H1 (cell line): Measurements from ENCODE around the gene TMIGD1. TPM values are rescaled to one million over a fixed set of nuclear protein-coding genes. Genes with fewer than 3 reads are reported as not detected.

Experiments
- CTCF ChIA-PET: fragments of 300-600 bp; sonication (Branson Sonifier 250); formaldehyde crosslinking; loops from one replicate; lab custom pipeline; 2021; ENCODE audit not compliant: partially characterized antibody; lab: Charles Lee
- POLR2A ChIA-PET: fragments of 300-600 bp; sonication (Branson Sonifier 250); formaldehyde crosslinking; loops from one replicate; lab custom pipeline; 2021; ENCODE audit warnings: inconsistent platforms; ENCODE audit not compliant: partially characterized antibody; lab: Charles Lee
- DNase-seq, 2 experiments: peaks; one replicate each; pipeline versions ENCODE4 v3.0.0 to v3.0.0-alpha.2; 2010 to 2022; ENCODE audit warnings: low spot score in 2 of 2, low read depth in 1 of 2, mixed read lengths in 1 of 2
- FAIRE-seq: peaks from 2 replicates; lab custom pipeline; 2011; peaks lifted over from hg19 to GRCh38; lab: Jason Lieb, UNC
- H2AFZ ChIP-seq: 2 replicates; pipeline ENCODE4 v1.8.1; 2012; ENCODE audit warnings: low read length, inconsistent platforms
- H2AK5ac ChIP-seq: 2 replicates; pipeline ENCODE4 v1.6.1; 2013; ENCODE audit warnings: low read depth, low read length
- H2BK120ac ChIP-seq: replicated peaks from 2 replicates; pipeline ENCODE3; 2013; ENCODE audit warnings: low read depth, low read length, inconsistent platforms
- H2BK12ac ChIP-seq: 2 replicates; pipeline ENCODE4 v1.6.1; 2013; ENCODE audit warnings: low read depth, low read length
- H2BK15ac ChIP-seq: 2 replicates; pipeline ENCODE4 v1.6.1; 2013; ENCODE audit warnings: low read length
- H2BK20ac ChIP-seq: 2 replicates; pipeline ENCODE4 v1.6.1; 2013; ENCODE audit warnings: low read length
- H2BK5ac ChIP-seq: 2 replicates; pipeline ENCODE4 v1.6.1; 2013; ENCODE audit warnings: low read depth, low read length
- H3K14ac ChIP-seq: 2 replicates; pipeline ENCODE4 v1.6.1; 2013; ENCODE audit warnings: inconsistent platforms; ENCODE audit not compliant: insufficient read length
- H3K18ac ChIP-seq: 2 replicates; pipeline ENCODE4 v1.6.1; 2013; ENCODE audit warnings: low read length; ENCODE audit errors: extremely low read depth
- H3K23ac ChIP-seq: 2 replicates; pipeline ENCODE4 v1.6.1; 2013; ENCODE audit warnings: inconsistent platforms; ENCODE audit not compliant: insufficient read length
- H3K23me2 ChIP-seq: 2 replicates; pipeline ENCODE4 v1.6.1; 2013; ENCODE audit warnings: low read depth, low read length
- H3K27ac ChIP-seq: 2 replicates; pipeline ENCODE4 v1.6.1; 2011; ENCODE audit warnings: low read depth, low read length, inconsistent platforms
- H3K27me3 ChIP-seq, 4 experiments: replicated peaks in 1 of 4; 1 replicate in 1 of 4; 2 replicates in 3 of 4; pipeline versions ENCODE4 v1.6.1 to v1.8.1; 2011 to 2013; ENCODE audit warnings: low read length in 3 of 4, mild to moderate bottlenecking in 3 of 4, inconsistent platforms in 2 of 4, mixed read lengths in 2 of 4, moderate library complexity in 1 of 4; ENCODE audit not compliant: control insufficient read depth in 3 of 4, insufficient read depth in 3 of 4; ENCODE audit errors: extremely low read depth in 1 of 4
- H3K36me3 ChIP-seq, 4 experiments: 2 replicates each; pipeline versions ENCODE4 v1.6.1 to v1.8.1; 2011 to 2013; ENCODE audit warnings: mild to moderate bottlenecking in 4 of 4, low read length in 3 of 4, moderate library complexity in 2 of 4, control low read depth in 1 of 4, inconsistent platforms in 1 of 4; ENCODE audit not compliant: insufficient read depth in 4 of 4, control insufficient read depth in 2 of 4
- H3K4ac ChIP-seq: replicated peaks from 2 replicates; pipeline ENCODE3; 2013; ENCODE audit warnings: low read length, low read depth, mixed read lengths, inconsistent platforms; ENCODE audit not compliant: insufficient read length
- H3K4me1 ChIP-seq, 4 experiments: replicated peaks in 1 of 4; 1 replicate in 1 of 4; 2 replicates in 3 of 4; pipeline versions ENCODE4 v1.6.1 to v1.8.1; 2011 to 2013; ENCODE audit warnings: low read length in 3 of 4, inconsistent platforms in 2 of 4, mixed read lengths in 1 of 4; ENCODE audit not compliant: insufficient read depth in 4 of 4, control insufficient read depth in 3 of 4
- H3K4me2 ChIP-seq, 2 experiments: 2 replicates each; pipeline versions ENCODE4 v1.6.1 to v1.8.1; 2011 to 2013; ENCODE audit warnings: low read depth in 2 of 2, low read length in 2 of 2, control low read depth in 1 of 2, inconsistent platforms in 1 of 2, mild to moderate bottlenecking in 1 of 2; ENCODE audit not compliant: insufficient read depth in 1 of 2
- H3K4me3 ChIP-seq, 4 experiments: fragments of 200-600, 300-600 bp in 1 of 4; sonication (generic), shearing (Covaris generic), sonication (Bioruptor Twin) in 1 of 4; 2 replicates each; pipeline versions ENCODE4 v1.5.1 to v1.8.1; 2011 to 2016; ENCODE audit warnings: low read length in 4 of 4, low read depth in 3 of 4, control low read depth in 2 of 4, inconsistent platforms in 2 of 4, mild to moderate bottlenecking in 2 of 4, mixed read lengths in 1 of 4, moderate library complexity in 1 of 4; ENCODE audit not compliant: insufficient read depth in 2 of 4; ENCODE audit errors: extremely low read depth in 1 of 4
- H3K56ac ChIP-seq: replicated peaks from 2 replicates; pipeline ENCODE3; 2013; ENCODE audit warnings: low read depth, mild to moderate bottlenecking, mixed read lengths, low read length, inconsistent platforms; ENCODE audit not compliant: insufficient read length
- H3K79me1 ChIP-seq: 2 replicates; pipeline ENCODE4 v1.6.1; 2013; ENCODE audit warnings: low read depth, low read length, control low read depth
- H3K79me2 ChIP-seq, 2 experiments: 2 replicates each; pipeline versions ENCODE4 v1.6.1 to v1.8.1; 2012 to 2013; ENCODE audit warnings: low read length in 2 of 2, mild to moderate bottlenecking in 2 of 2, inconsistent platforms in 1 of 2; ENCODE audit not compliant: insufficient read depth in 2 of 2, control insufficient read depth in 1 of 2
- H3K9ac ChIP-seq, 4 experiments: replicated peaks in 1 of 4; 1 replicate in 1 of 4; 2 replicates in 3 of 4; pipeline versions ENCODE4 v1.6.1 to v1.8.1; 2011 to 2013; ENCODE audit warnings: low read depth in 3 of 4, low read length in 3 of 4, control low read depth in 2 of 4, mild to moderate bottlenecking in 2 of 4, moderate library complexity in 2 of 4, inconsistent platforms in 1 of 4; ENCODE audit errors: extremely low read depth in 1 of 4
- H3K9me3 ChIP-seq, 2 experiments: 2 replicates each; pipeline versions ENCODE4 v1.6.1 to v1.8.1; 2012 to 2013; ENCODE audit warnings: mild to moderate bottlenecking in 2 of 2, moderate library complexity in 2 of 2, control low read depth in 1 of 2, inconsistent platforms in 1 of 2, low read depth in 1 of 2, low read length in 1 of 2, mixed read lengths in 1 of 2; ENCODE audit not compliant: insufficient read depth in 2 of 2
- H4K20me1 ChIP-seq, 2 experiments: replicated peaks in 1 of 2; 2 replicates each; pipeline versions ENCODE3 to v1.8.1; 2011 to 2013; ENCODE audit warnings: inconsistent platforms in 2 of 2, low read length in 2 of 2, mild to moderate bottlenecking in 1 of 2; ENCODE audit not compliant: insufficient read depth in 2 of 2, control insufficient read depth in 1 of 2
- H4K5ac ChIP-seq: 2 replicates; pipeline ENCODE4 v1.6.1; 2013; ENCODE audit warnings: low read length, low read depth, mixed read lengths, inconsistent platforms; ENCODE audit not compliant: insufficient read length
- H4K8ac ChIP-seq: 2 replicates; pipeline ENCODE4 v1.8.0; 2013; ENCODE audit warnings: mild to moderate bottlenecking, moderate library complexity, low read length, inconsistent platforms; ENCODE audit not compliant: insufficient read depth; ENCODE audit errors: extremely low read depth
- H4K91ac ChIP-seq: replicated peaks from 2 replicates; pipeline ENCODE3; 2013; ENCODE audit warnings: low read length, mixed read lengths, inconsistent platforms; ENCODE audit not compliant: insufficient read length
- ASH2L ChIP-seq: fragments of 200-600, 300-600 bp; sonication (generic); IDR thresholded peaks from one replicate; pipeline ENCODE4 v1.7.1; 2017; ENCODE audit warnings: low read length
- BCL11A ChIP-seq, 2 experiments: IDR thresholded peaks; one replicate each; pipeline ENCODE4 v1.6.1; 2011; ENCODE audit warnings: low read depth in 2 of 2, low read length in 2 of 2, mild to moderate bottlenecking in 2 of 2
- BRCA1 ChIP-seq: IDR thresholded peaks from 2 replicates; pipeline ENCODE4 v1.6.1; 2012; ENCODE audit warnings: low read depth, low read length, improper control_type of control experiment
- CBX8 ChIP-seq: fragments of 300-800, 300-1000 bp; sonication (generic); IDR thresholded peaks from 2 replicates; pipeline ENCODE4 v1.7.1; 2016; ENCODE audit warnings: low read depth, low read length, borderline replicate concordance
- CHD2 ChIP-seq: IDR thresholded peaks from 2 replicates; pipeline ENCODE4 v1.6.1; 2012; ENCODE audit warnings: low read length, improper control_type of control experiment
- HDAC2 ChIP-seq, 2 experiments: fragments of 300-600 bp in 1 of 2; sonication (generic) in 1 of 2; IDR thresholded peaks; 2 replicates each; pipeline ENCODE4 v1.6.1; 2011 to 2012; ENCODE audit warnings: low read depth in 2 of 2, low read length in 2 of 2, mild to moderate bottlenecking in 2 of 2, moderate library complexity in 2 of 2, borderline replicate concordance in 1 of 2, inconsistent platforms in 1 of 2
- KDM1A ChIP-seq: fragments of 200-600, 300-600 bp; sonication (generic); IDR thresholded peaks from 2 replicates; pipeline ENCODE4 v1.7.1; 2016; ENCODE audit warnings: mild to moderate bottlenecking, low read length, borderline replicate concordance
- PHF8 ChIP-seq: fragments of 200-600 bp; sonication (generic); conservative IDR thresholded peaks from 2 replicates; pipeline ENCODE4 v1.7.1; 2012; ENCODE audit warnings: low read depth, mild to moderate bottlenecking, inconsistent platforms, low read length, moderate library complexity
- RNF2 ChIP-seq: fragments of 200-900, 300-1000 bp; sonication (generic); IDR thresholded peaks from 2 replicates; pipeline ENCODE4 v1.7.1; 2016; ENCODE audit warnings: borderline replicate concordance, low read depth, mild to moderate bottlenecking, antibody characterized with exemption, low read length; ENCODE audit not compliant: poor library complexity, severe bottlenecking; ENCODE audit errors: missing control alignments
- RXRA ChIP-seq: IDR thresholded peaks from 2 replicates; pipeline ENCODE4 v1.6.1; 2011; ENCODE audit warnings: low read depth, mild to moderate bottlenecking, low read length, moderate library complexity; ENCODE audit not compliant: insufficient read depth
- SAP30 ChIP-seq: fragments of 300-600 bp; sonication (generic); IDR thresholded peaks from 2 replicates; pipeline ENCODE4 v1.7.1; 2012; ENCODE audit warnings: low read length, moderate library complexity, mild to moderate bottlenecking, inconsistent platforms; ENCODE audit not compliant: insufficient read depth, insufficient replicate concordance
- TAF1 ChIP-seq: IDR thresholded peaks from 2 replicates; pipeline ENCODE4 v1.6.1; 2011; ENCODE audit warnings: mild to moderate bottlenecking, low read depth, low read length
- TCF12 ChIP-seq: IDR thresholded peaks from 2 replicates; pipeline ENCODE4 v1.6.1; 2011; ENCODE audit warnings: low read depth, mild to moderate bottlenecking, low read length
- TEAD4 ChIP-seq: IDR thresholded peaks from 2 replicates; pipeline ENCODE4 v1.6.1; 2012; ENCODE audit warnings: low read depth, low read length, inconsistent platforms, mixed read lengths
- ZNF274 ChIP-seq: IDR thresholded peaks from 2 replicates; pipeline ENCODE4 v1.7.0; 2012; ENCODE audit warnings: low read length, borderline replicate concordance; ENCODE audit errors: extremely low read depth
- WGBS, 2 experiments: shearing (Covaris generic) in 1 of 2; methylation state at CpG; one replicate each; pipeline versions ENCODE4 v1.1.6 to v1.1.7; 2013 to 2015; ENCODE audit warnings: low lambda C conversion rate in 2 of 2, mixed read lengths in 2 of 2, inconsistent platforms in 1 of 2, low coverage in 1 of 2, missing lambda C conversion rate in 1 of 2; ENCODE audit not compliant: insufficient replicate concordance in 2 of 2, insufficient coverage in 1 of 2, insufficient read length in 1 of 2; ENCODE audit errors: extremely low coverage in 1 of 2, missing lambda C conversion rate in 1 of 2; 5-methylcytosine and 5-hydroxymethylcytosine counted together
- polyA plus RNA-seq, 7 experiments: library from polyadenylated mRNA; depleted of rRNA in 3 of 7; stranded (reverse) in 5 of 7; unstranded in 2 of 7; fragments of >200 nt in 5 of 7; fragments of 200-250 nt in 2 of 7; gene quantifications; 1 replicate in 5 of 7; 2 replicates in 1 of 7; 4 replicates in 1 of 7; pipeline versions ENCODE4 v1.2.1 to v1.2.3, GENCODE V29; 2011 to 2013; ENCODE audit warnings: missing spikeins in 2 of 7, mixed read lengths in 2 of 7
- total RNA-seq: library from RNA; stranded (reverse); fragmentation: NEBNext Ultra II Directional; extraction: Animal tissue kit (Norgen Biotek cat#: 25700); gene quantifications from 2 replicates; pipeline ENCODE4 v1.2.1, GENCODE V29; 2021

TMIGD1 gene
- total and polyA plus RNA-seq, 2 of the 8 experiments (the other 6 are each of a cell fraction or from before 2014, with no cell fraction given): not detected

- H2BK12ac ChIP-seq: no peak overlapping the region
- H3K4ac ChIP-seq: no peak overlapping the region
- no peak overlapping the region for H3K56ac ChIP-seq
- H3K27ac ChIP-seq: no peak overlapping the region
- H3K27me3 ChIP-seq: no peaks in the 10 kb centered on the region
- H2BK5ac ChIP-seq: no peak overlapping the region
- no peaks in the 10 kb centered on the region for H4K20me1 ChIP-seq
- FAIRE-seq (no peak), DNase-seq (no peak)
- H2AK5ac ChIP-seq: no peak overlapping the region
- H4K5ac ChIP-seq: no peak overlapping the region
- no peak overlapping the region for H3K14ac ChIP-seq
- H3K4me2 ChIP-seq: no peak overlapping the region
- no peaks in the 10 kb centered on the region for H3K79me1 ChIP-seq
- no peaks in the 10 kb centered on the region for H3K23me2 ChIP-seq
- 93% methylated on average over 6 of the region's 6 CpGs; no CpG with 5 or more reads in 1 of the 2 experiments for WGBS, 2 experiments
- CTCF ChIA-PET: no interaction called here
- H3K4me1 ChIP-seq: no peaks in the 10 kb centered on the region
- no peak overlapping the region for H2BK20ac ChIP-seq
- no peaks in the 10 kb centered on the region for H3K36me3 ChIP-seq
- H2AFZ ChIP-seq: peak overlapping the region; percentile 89; the same call in 1 of the 2 replicates
- H3K9ac ChIP-seq: no peak overlapping the region
- H3K23ac ChIP-seq: no peak overlapping the region
- no peak overlapping the region for H3K18ac ChIP-seq
- H3K79me2 ChIP-seq: no peaks in the 10 kb centered on the region
- no peak overlapping the region for H2BK120ac ChIP-seq
- H3K9me3 ChIP-seq: no peaks in the 10 kb centered on the region
- no peak overlapping the region for H3K4me3 ChIP-seq
- H4K8ac ChIP-seq: no peak overlapping the region
- no peak overlapping the region for H2BK15ac ChIP-seq
- POLR2A ChIA-PET: no interaction called here
- no peak overlapping the region for H4K91ac ChIP-seq
- no peak for TF ChIP-seq ASH2L
- TF ChIP-seq SAP30: no peak
- TF ChIP-seq BCL11A (IDR thresholded peaks at IDR 0.05; ENCODE audit: low read depth in 2 of 2, low read length in 2 of 2): no peak
- TF ChIP-seq TEAD4: no peak
- no peak for TF ChIP-seq HDAC2 (IDR thresholded peaks at IDR 0.05; ENCODE audit: borderline replicate concordance in 1 of 2, low read depth in 2 of 2, low read length in 2 of 2)
- TF ChIP-seq RXRA: no peak
- no peak for TF ChIP-seq CHD2
- no peak for TF ChIP-seq KDM1A
- TF ChIP-seq BRCA1: no peak
- TF ChIP-seq CBX8: no peak
- TF ChIP-seq TCF12: no peak
- no peak for TF ChIP-seq RNF2
- TF ChIP-seq ZNF274: no peak
- no peak for TF ChIP-seq TAF1
- TF ChIP-seq PHF8: no peak
These were observed 24.3 kb downstream of the TMIGD1 start for GRCh38 chr17:30309591-30309990.
